ENCODE measurements around the gene ZSCAN21. TPM values are rescaled to one million over a fixed set of nuclear protein-coding genes. Genes with fewer than 3 reads are reported as not detected.
"Not testable (repeated sequence)": the region's sequence is repeated elsewhere in the genome, so short reads cannot be mapped to it uniquely, and the experiment has no call there.

The ZSCAN21 gene
- total RNA-seq (10 to 100 TPM in 1 of 2 experiments, 1 to 10 TPM in 1; 9.9 to 10.6 TPM), polyA plus RNA-seq (1 to 10 TPM; 2.5 to 9.7 TPM)

DNA sequence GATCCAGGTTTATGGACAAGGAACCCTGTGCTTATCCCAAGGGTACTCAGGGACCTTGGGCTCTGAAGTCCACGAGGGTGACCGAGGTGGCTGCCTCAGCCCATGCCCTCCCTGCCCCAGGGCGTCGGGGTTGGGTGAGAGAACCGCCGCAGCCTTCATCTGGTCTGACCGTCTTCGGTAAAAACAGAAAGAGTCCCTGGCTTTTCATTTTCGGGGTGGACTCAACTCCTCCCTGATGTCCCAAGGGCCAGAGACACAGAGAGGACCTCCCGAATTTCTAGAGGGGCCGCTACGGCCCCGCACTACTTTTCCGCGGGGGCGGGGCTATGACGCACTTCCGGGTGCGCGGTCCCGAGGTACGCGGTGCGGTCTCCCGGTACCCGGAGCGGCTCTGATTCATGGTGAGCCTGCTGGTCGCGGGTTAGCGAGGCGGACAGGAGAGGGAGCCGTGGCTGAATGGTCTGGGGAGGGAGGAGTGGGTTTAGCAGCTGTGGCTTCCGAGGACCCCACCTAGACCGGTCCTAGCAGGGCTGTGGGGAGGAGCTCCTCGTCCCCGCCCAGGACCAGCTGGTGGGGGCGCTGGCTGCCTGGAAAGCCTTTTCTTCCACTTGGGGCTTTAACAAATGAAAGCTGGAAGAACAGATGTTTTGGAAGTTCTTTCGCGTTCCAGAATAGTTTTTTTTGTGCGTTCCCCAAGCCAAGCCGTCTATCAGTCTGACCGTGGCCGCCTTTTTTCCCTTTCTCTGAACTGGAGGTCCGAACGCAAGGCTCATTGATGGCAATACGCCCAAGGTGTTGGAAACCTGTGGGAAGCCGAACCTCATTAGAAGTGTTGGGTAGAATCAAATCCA is at the start of gene ZSCAN21:
Gene ZSCAN21 (plus strand): TSS at position 334 of the 851 bp plus-strand sequence. CDS start 7,233 bp downstream, outside the sequence.
- DNase-seq, result peak; percentile 76 to 82 (median 77)
- Mint-ChIP-seq H3K9me3 (peaks cover 0 to 2% (median 0%) of the 10 kb centered on the region in 8 donors), H3K36me3 (peaks cover 3 to 9% of the 10 kb centered on the region in 2 donors), H3K4me1 (peaks cover 11 to 28% (median 18%) of the 10 kb centered on the region in 4 donors), H3K4me3 (peak within 1 kb of the TSS; percentile 91 to 97 (median 94)), H3K27ac (peak within 1 kb of the TSS; percentile 91 to 98 (median 97)), H3K27me3 (no peaks in the 10 kb centered on the region)
- intact Hi-C loops (cut with micrococcal nuclease), result loop anchor here (1.0 to 2.0 kb wide), 4 partner anchors 32 to 77 kb away; partner anchors contain the start of genes MBLAC1 and ZNF3
- H3K36me3 ChIP-seq (ENCODE audit: insufficient read depth, low read length), result no peaks in the 10 kb centered on the region
- POLR2A ChIA-PET (ENCODE audit: partially characterized antibody), result interaction anchor here (0.6 to 3.3 kb wide), 10 partner anchors 14 to 387 kb away, joined by 3 to 23 read pairs (median 6); partner anchors contain the start of genes AP4M1, MCM7, PPP1R35 and TRIM4
- no peaks in the 10 kb centered on the region for H3K27me3 ChIP-seq (ENCODE audit: insufficient read depth, low read length)
- CTCF ChIA-PET (ENCODE audit: partially characterized antibody), result interaction anchor here (0.6 to 1.6 kb wide), 9 partner anchors 10 to 141 kb away, joined by 3 to 6 read pairs (median 3); no protein-coding TSS in a partner anchor
- H3K9me3 ChIP-seq (ENCODE audit: control insufficient read depth in 1 of 2, low read length in 2 of 2), result no peaks in the 10 kb centered on the region
- H3K27ac ChIP-seq (ENCODE audit: low read depth, low read length), result peak within 1 kb of the TSS; percentile 83
- H3K4me3 ChIP-seq (ENCODE audit: low read length in 2 of 2), result peak within 1 kb of the TSS; percentile 67 to 94
- H3K4me1 ChIP-seq (ENCODE audit: insufficient read depth, low read length), result peaks cover 13% of the 10 kb centered on the region

DNA sequence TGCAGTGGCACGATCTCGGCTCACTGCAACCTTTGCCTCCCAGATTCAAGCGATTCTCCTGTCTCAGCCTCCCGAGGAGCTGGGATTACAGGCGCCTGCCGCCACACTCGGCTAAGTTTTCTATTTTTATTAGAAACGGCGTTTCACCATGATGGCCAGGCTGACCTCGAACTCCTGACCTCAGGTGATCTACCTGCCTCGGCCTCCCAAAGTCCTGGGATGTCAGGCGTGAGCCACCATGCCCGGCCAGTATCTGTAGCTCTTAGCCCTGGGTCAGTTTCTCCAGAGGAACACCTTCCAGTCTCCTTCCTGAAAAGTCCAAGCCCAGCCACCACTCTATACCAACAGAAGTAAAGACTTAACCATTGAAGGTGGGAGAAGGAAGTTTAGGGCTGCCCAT is 49.3 kb upstream of the ZSCAN21 start:
- H3K4me3 Mint-ChIP-seq, result no peak overlapping the region
- no peaks in the 10 kb centered on the region for H3K36me3 Mint-ChIP-seq
- no peak overlapping the region for H3K4me3 ChIP-seq (ENCODE audit: low read length in 2 of 2)
- intact Hi-C loops (cut with micrococcal nuclease), result no loop called here
- peaks cover 15% of the 10 kb centered on the region for H3K4me1 ChIP-seq (ENCODE audit: insufficient read depth, low read length)
- ChIA-PET CTCF (ENCODE audit: partially characterized antibody) (interaction anchor here (0.6 kb wide), 1 partner anchor 83 kb away, joined by 3 read pairs; no protein-coding TSS in a partner anchor), POLR2A (ENCODE audit: partially characterized antibody) (no interaction called here)
- no peaks in the 10 kb centered on the region for H3K27me3 ChIP-seq (ENCODE audit: insufficient read depth, low read length)
- no peaks in the 10 kb centered on the region for H3K36me3 ChIP-seq (ENCODE audit: insufficient read depth, low read length)
- peaks cover 8 to 15% (median 12%) of the 10 kb centered on the region in 4 donors for H3K4me1 Mint-ChIP-seq
- H3K9me3 ChIP-seq (ENCODE audit: control insufficient read depth in 1 of 2, low read length in 2 of 2), result no peaks in the 10 kb centered on the region
- H3K27me3 Mint-ChIP-seq, result no peaks in the 10 kb centered on the region
- no peaks in the 10 kb centered on the region for H3K9me3 Mint-ChIP-seq
- no peak overlapping the region for H3K27ac Mint-ChIP-seq
- DNase-seq, result no peak
- no peak overlapping the region for H3K27ac ChIP-seq (ENCODE audit: low read depth, low read length)

DNA sequence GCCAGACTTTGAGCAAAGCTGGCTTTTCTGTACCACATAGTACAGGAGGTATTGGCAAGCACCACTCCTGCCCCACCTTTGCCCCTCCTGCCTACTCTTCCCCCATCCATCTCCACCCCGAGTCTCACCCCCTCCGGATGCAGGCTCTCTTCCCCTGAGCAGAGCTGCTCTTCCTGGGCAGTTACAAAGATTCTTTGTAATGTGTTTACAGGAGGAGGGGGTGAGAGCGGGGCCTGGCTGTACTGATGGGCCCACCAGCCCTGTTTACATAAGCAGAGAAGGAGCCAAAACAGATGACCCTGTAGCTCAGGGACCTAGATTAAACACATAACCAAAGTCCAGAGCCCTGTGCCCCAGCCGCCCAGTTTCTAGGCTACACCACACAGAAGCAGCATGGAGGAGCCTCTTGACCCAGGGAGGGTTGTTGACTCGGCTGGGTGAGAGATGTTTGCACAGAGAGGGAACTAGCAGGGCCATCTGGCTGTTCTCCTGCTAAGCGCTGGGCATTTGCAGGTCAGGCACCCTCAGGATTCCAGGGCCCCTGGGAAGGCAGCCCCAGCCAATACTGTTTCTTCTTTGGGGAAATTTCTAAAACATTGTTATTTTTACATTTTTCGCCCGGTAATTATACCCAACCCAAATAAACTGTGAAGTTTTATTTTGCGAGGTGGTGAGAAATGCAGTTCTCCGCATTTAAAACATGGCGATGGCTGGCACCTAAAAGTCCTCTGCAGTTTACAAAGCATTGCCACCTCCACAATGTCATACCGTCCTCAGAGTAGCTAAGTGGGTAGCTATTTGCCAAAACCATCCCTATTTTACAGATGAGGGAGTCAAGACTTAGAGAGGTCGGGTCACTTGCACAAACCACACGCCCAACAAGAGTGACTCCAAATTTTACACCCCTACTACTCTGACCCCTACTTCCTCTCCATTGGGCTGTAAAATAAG is 45.6 kb upstream of the ZSCAN21 start:
- Histone ChIP-seq H3K36me3 (ENCODE audit: insufficient read depth, low read length) (no peaks in the 10 kb centered on the region), H3K27ac (ENCODE audit: low read depth, low read length) (no peak overlapping the region), H3K27me3 (ENCODE audit: insufficient read depth, low read length) (no peaks in the 10 kb centered on the region), H3K4me3 (ENCODE audit: low read length in 2 of 2) (no peak overlapping the region), H3K4me1 (ENCODE audit: insufficient read depth, low read length) (no peaks in the 10 kb centered on the region), H3K9me3 (ENCODE audit: control insufficient read depth in 1 of 2, low read length in 2 of 2) (no peaks in the 10 kb centered on the region)
- ChIA-PET CTCF (ENCODE audit: partially characterized antibody) (interaction anchor here (0.6 to 1.2 kb wide), 4 partner anchors 14 to 89 kb away, joined by 3 to 4 read pairs (median 3); no protein-coding TSS in a partner anchor), POLR2A (ENCODE audit: partially characterized antibody) (interaction anchor here (1.8 kb wide), 1 partner anchor 11 kb away, joined by 7 read pairs; the partner anchor contains the start of gene ZKSCAN1)
- Mint-ChIP-seq H3K4me1 (no peaks in the 10 kb centered on the region), H3K4me3 (no peak overlapping the region), H3K27ac (peak overlapping the region in 2 of 7 donors; percentile 29 to 31), H3K36me3 (no peaks in the 10 kb centered on the region), H3K27me3 (peaks cover 0 to 2% of the 10 kb centered on the region in 2 donors), H3K9me3 (no peaks in the 10 kb centered on the region)
- intact Hi-C loops (cut with micrococcal nuclease), result no loop called here
- no peak for DNase-seq

DNA sequence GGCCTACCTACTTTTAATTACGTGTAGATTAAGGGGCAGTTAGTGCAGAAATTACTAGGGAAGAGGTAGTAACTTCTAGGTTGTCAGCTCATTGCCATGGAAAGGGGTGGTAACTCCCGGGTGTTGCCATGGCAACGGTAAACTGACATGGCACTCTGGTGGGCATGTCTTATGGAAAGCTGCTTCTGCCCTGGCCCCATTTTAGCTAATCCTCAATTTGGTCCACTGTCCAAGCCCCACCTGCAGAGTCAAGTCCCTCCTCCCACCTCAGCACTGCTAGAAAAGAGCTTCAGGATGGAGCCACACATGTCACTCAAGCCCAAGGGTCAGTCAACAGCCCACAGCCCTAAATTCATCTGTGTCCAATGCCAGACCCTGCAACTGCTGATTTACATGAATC is 41.7 kb upstream of the ZSCAN21 start:
- ChIA-PET POLR2A (ENCODE audit: partially characterized antibody) (no interaction called here), CTCF (ENCODE audit: partially characterized antibody) (interaction anchor here (0.9 to 1.5 kb wide), 2 partner anchors 10 to 42 kb away, joined by 3 read pairs; no protein-coding TSS in a partner anchor)
- Mint-ChIP-seq H3K27ac (no peak overlapping the region), H3K4me3 (no peak overlapping the region), H3K27me3 (peaks cover 0 to 2% of the 10 kb centered on the region in 2 donors), H3K9me3 (no peaks in the 10 kb centered on the region), H3K4me1 (no peaks in the 10 kb centered on the region), H3K36me3 (no peaks in the 10 kb centered on the region)
- Histone ChIP-seq H3K9me3 (ENCODE audit: control insufficient read depth in 1 of 2, low read length in 2 of 2) (no peaks in the 10 kb centered on the region), H3K27me3 (ENCODE audit: insufficient read depth, low read length) (no peaks in the 10 kb centered on the region), H3K4me3 (ENCODE audit: low read length in 2 of 2) (no peak overlapping the region), H3K4me1 (ENCODE audit: insufficient read depth, low read length) (no peaks in the 10 kb centered on the region), H3K36me3 (ENCODE audit: insufficient read depth, low read length) (no peaks in the 10 kb centered on the region), H3K27ac (ENCODE audit: low read depth, low read length) (no peak overlapping the region)
- DNase-seq, result no peak
- intact Hi-C loops (cut with micrococcal nuclease), result no loop called here

DNA sequence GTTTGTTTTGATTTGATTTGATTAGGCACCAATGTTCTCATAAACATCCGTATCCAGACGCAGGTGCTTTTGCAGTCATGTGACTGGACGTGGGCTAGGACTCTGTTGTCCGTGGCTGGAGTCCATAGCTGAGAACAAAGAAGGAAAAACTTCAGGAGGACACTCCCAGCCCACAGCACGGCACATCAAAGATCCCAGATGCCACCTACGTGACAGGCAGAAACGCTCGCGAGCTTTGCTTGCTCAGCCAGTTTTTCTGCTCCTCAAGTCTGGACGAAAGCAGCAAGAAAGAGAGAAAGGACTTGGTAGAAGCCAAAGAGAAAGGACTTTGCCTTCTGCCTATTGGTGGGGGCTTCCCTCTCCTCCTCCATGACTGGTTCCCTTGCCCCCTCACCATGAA is 41.0 kb upstream of the ZSCAN21 start:
- Histone ChIP-seq H3K27ac (ENCODE audit: low read depth, low read length) (no peak overlapping the region), H3K4me3 (ENCODE audit: low read length in 2 of 2) (no peak overlapping the region), H3K36me3 (ENCODE audit: insufficient read depth, low read length) (no peaks in the 10 kb centered on the region), H3K27me3 (ENCODE audit: insufficient read depth, low read length) (no peaks in the 10 kb centered on the region), H3K9me3 (ENCODE audit: control insufficient read depth in 1 of 2, low read length in 2 of 2) (no peaks in the 10 kb centered on the region), H3K4me1 (ENCODE audit: insufficient read depth, low read length) (peaks cover 3% of the 10 kb centered on the region)
- H3K4me3 Mint-ChIP-seq, result no peak overlapping the region
- H3K27me3 Mint-ChIP-seq, result peaks cover 0 to 2% of the 10 kb centered on the region in 2 donors
- POLR2A ChIA-PET (ENCODE audit: partially characterized antibody), result no interaction called here
- H3K4me1 Mint-ChIP-seq, result peaks cover 0 to 5% (median 2%) of the 10 kb centered on the region in 4 donors
- intact Hi-C loops (cut with micrococcal nuclease), result no loop called here
- H3K9me3 Mint-ChIP-seq, result no peaks in the 10 kb centered on the region
- no peak overlapping the region for H3K27ac Mint-ChIP-seq
- CTCF ChIA-PET (ENCODE audit: partially characterized antibody), result interaction anchor here (0.9 to 1.5 kb wide), 2 partner anchors 42 to 94 kb away, joined by 3 read pairs; no protein-coding TSS in a partner anchor
- H3K36me3 Mint-ChIP-seq, result no peaks in the 10 kb centered on the region
- no peak for DNase-seq

DNA sequence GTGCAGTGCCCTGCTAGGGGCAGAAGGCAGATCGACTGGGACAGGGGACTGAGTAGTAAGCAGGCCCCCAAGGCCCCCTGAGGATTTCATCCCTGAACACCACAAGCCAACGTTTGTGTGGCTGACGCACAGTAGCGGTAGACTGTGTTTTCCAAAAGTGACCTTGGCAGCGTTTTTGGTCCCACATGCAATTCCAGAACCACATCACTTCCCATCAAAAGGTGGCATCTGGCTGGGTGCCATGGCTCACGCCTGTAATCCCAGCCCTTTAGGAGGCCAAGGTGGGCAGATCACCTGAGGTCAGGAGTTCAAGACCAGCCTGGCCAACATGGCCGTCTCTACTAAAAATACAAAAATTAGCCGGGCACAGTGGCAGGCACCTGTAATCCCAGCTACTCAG is 39.6 kb upstream of the ZSCAN21 start:
- H3K36me3 ChIP-seq (ENCODE audit: insufficient read depth, low read length); H3K9me3 ChIP-seq (ENCODE audit: control insufficient read depth in 1 of 2, low read length in 2 of 2); H3K27ac Mint-ChIP-seq; H3K9me3 Mint-ChIP-seq; H3K4me1 Mint-ChIP-seq; H3K36me3 Mint-ChIP-seq; H3K27me3 Mint-ChIP-seq; POLR2A ChIA-PET (ENCODE audit: partially characterized antibody); CTCF ChIA-PET (ENCODE audit: partially characterized antibody); H3K27ac ChIP-seq (ENCODE audit: low read depth, low read length); H3K4me3 Mint-ChIP-seq; intact Hi-C loops (cut with micrococcal nuclease); H3K4me3 ChIP-seq (ENCODE audit: low read length in 2 of 2); DNase-seq; H3K27me3 ChIP-seq (ENCODE audit: insufficient read depth, low read length); H3K4me1 ChIP-seq (ENCODE audit: insufficient read depth, low read length): not testable (repeated sequence)

Measured in CD4-positive, alpha-beta memory T cell (primary cell).